ENCODE results near the gene ATP6V1C2.

The ATP6V1C2 gene

DNA sequence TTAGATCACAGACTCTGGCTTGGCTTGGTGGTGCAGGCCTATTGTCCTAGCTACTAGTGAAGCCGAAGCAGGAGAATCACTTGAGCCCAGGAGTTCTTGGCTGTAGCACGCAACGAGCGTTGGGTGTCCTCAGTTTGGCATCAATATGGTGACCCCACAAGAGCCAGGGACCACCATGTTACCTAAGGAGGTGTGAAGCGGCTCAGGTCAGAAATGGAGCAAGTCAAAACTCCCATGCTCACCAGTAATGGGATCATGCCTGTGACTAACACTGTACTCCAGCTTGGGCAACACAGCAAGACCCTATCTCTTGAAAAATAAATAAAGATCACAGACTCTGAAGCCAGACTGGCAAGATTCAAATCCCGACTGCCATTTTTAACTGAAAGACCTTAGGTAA lies 29.9 kb upstream of the ATP6V1C2 start:
- TF ChIP-seq, protein P1, sequence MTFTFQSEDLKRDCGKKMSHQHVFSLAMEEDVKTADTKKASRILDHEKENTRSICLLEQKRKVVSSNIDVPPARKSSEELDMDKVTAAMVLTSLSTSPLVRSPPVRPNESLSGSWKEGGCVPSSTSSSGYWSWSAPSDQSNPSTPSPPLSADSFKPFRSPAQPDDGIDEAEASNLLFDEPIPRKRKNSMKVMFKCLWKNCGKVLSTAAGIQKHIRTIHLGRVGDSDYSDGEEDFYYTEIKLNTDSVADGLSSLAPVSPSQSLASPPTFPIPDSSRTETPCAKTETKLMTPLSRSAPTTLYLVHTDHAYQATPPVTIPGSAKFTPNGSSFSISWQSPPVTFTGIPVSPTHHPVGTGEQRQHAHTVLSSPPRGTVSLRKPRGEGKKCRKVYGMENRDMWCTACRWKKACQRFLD (tag by site-specific recombination; IDR thresholded peaks at IDR 0.05): no peak
- TF ChIP-seq ZNF214 (tag by site-specific recombination; IDR thresholded peaks at IDR 0.05; ENCODE audit: borderline replicate concordance): no peak
- no peak for TF ChIP-seq ZNF791 (tag by site-specific recombination; IDR thresholded peaks at IDR 0.05)
- TF ChIP-seq ZNF777 (tag by site-specific recombination; IDR thresholded peaks at IDR 0.05; ENCODE audit: borderline replicate concordance): no peak
- no peak for TF ChIP-seq OVOL3 (tag by site-specific recombination; IDR thresholded peaks at IDR 0.05)
- no peak for TF ChIP-seq YY2 (tag by site-specific recombination; IDR thresholded peaks at IDR 0.05)
- no peak for TF ChIP-seq ZNF707 (tag by site-specific recombination; IDR thresholded peaks at IDR 0.05)
- TF ChIP-seq, protein P2, sequence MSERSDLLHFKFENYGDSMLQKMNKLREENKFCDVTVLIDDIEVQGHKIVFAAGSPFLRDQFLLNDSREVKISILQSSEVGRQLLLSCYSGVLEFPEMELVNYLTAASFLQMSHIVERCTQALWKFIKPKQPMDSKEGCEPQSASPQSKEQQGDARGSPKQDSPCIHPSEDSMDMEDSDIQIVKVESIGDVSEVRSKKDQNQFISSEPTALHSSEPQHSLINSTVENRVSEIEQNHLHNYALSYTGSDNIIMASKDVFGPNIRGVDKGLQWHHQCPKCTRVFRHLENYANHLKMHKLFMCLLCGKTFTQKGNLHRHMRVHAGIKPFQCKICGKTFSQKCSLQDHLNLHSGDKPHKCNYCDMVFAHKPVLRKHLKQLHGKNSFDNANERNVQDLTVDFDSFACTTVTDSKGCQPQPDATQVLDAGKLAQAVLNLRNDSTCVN (tag by site-specific recombination; optimal IDR thresholded peaks at IDR 0.05): no peak
- no peak for TF ChIP-seq ZNF473 (tag by site-specific recombination; IDR thresholded peaks at IDR 0.05)
- no peak for TF ChIP-seq ZNF654 (tag by site-specific recombination; IDR thresholded peaks at IDR 0.05; ENCODE audit: low read depth)
- TF ChIP-seq ZNF548 (tag by site-specific recombination; IDR thresholded peaks at IDR 0.05): no peak
- no peak for TF ChIP-seq ZNF501 (tag by site-specific recombination; IDR thresholded peaks at IDR 0.05)
- Histone ChIP-seq H3K9me3 (ENCODE audit: control insufficient read depth, insufficient read depth, low read depth, low read length) (no peaks in the 10 kb centered on the region), H3K27ac (ENCODE audit: extremely low read depth, low read depth, low read length) (no peak overlapping the region), H3K4me1 (ENCODE audit: control insufficient read depth, insufficient read depth, low read length) (peaks cover 5% of the 10 kb centered on the region; the same call in 1 of the 2 replicates), H3K4me3 (ENCODE audit: low read depth, low read length) (no peak overlapping the region), H3K36me3 (ENCODE audit: control insufficient read depth in 2 of 2, insufficient read depth in 1 of 2, low read length in 2 of 2) (peaks cover 0 to 5% of the 10 kb centered on the region in 2 experiments; a peak in 2 of 3 replicates)
- POLR2A ChIA-PET: no interaction called here
- CTCF ChIA-PET: no interaction called here

DNA sequence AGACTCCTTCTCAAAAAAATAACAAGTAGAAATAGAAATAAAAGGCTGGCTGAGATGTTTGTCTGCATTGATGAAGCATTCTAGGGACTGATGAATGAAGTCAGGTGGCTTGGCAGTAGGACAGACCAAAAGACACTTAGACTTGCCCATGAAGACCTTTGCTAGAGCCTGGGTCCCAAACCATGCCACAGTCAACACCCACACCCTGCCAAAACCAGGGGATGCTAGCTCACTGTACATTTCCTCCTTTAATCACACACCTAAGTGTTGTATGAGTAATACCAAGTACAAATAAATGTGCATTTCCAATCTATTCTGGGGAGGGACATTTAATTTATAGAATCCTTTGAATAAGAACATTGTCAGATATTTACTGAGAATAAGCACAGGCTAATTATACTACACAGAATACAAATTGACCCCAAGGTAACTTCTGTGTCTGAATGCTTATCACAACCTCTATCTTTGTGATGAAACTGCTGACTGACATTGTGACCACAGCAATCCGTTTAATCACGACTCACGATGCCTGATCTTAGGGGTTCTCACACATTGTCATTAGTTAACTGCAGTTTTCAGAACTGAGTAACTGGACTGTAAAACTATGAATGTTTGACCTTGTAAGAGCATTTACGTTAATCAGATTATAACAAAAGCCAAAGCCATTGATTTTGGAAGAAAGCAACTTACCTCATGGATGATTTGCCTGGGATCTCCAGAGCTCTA lies 21.2 kb upstream of the ATP6V1C2 start:
- Histone ChIP-seq H3K27ac (ENCODE audit: extremely low read depth, low read depth, low read length) (no peak overlapping the region), H3K4me3 (ENCODE audit: low read depth, low read length) (no peak overlapping the region), H3K4me1 (ENCODE audit: control insufficient read depth, insufficient read depth, low read length) (no peaks in the 10 kb centered on the region), H3K9me3 (ENCODE audit: control insufficient read depth, insufficient read depth, low read depth, low read length) (no peaks in the 10 kb centered on the region), H3K36me3 (ENCODE audit: control insufficient read depth in 2 of 2, insufficient read depth in 1 of 2, low read length in 2 of 2) (no peaks in the 10 kb centered on the region)
- TF ChIP-seq ZNF354C (tag by site-specific recombination; IDR thresholded peaks at IDR 0.05; ENCODE audit: borderline replicate concordance, low read depth) (no peak), ZBTB21 (tag by site-specific recombination; IDR thresholded peaks at IDR 0.05) (no peak), ZNF426 (tag by site-specific recombination; IDR thresholded peaks at IDR 0.05) (no peak), ZNF610 (tag by site-specific recombination; IDR thresholded peaks at IDR 0.05; ENCODE audit: borderline replicate concordance) (no peak), ZNF114 (tag by site-specific recombination; IDR thresholded peaks at IDR 0.05) (no peak), ZNF335 (tag by site-specific recombination; conservative IDR thresholded peaks at IDR 0.05) (no peak), ZNF274 (IDR thresholded peaks at IDR 0.05; ENCODE audit: low read length) (no peak), ZNF274 (tag by site-specific recombination; IDR thresholded peaks at IDR 0.05; ENCODE audit: borderline replicate concordance) (no peak), ZNF292 (tag by site-specific recombination; IDR thresholded peaks at IDR 0.05; ENCODE audit: borderline replicate concordance, low read depth) (no peak)
- TF ChIP-seq, protein P3, sequence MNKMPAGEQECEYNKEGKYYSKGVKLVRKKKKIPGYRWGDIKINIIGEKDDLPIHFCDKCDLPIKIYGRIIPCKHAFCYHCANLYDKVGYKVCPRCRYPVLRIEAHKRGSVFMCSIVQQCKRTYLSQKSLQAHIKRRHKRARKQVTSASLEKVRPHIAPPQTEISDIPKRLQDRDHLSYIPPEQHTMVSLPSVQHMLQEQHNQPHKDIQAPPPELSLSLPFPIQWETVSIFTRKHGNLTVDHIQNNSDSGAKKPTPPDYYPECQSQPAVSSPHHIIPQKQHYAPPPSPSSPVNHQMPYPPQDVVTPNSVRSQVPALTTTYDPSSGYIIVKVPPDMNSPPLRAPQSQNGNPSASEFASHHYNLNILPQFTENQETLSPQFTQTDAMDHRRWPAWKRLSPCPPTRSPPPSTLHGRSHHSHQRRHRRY (tag by site-specific recombination; IDR thresholded peaks at IDR 0.05): no peak
- TF ChIP-seq, protein P4, sequence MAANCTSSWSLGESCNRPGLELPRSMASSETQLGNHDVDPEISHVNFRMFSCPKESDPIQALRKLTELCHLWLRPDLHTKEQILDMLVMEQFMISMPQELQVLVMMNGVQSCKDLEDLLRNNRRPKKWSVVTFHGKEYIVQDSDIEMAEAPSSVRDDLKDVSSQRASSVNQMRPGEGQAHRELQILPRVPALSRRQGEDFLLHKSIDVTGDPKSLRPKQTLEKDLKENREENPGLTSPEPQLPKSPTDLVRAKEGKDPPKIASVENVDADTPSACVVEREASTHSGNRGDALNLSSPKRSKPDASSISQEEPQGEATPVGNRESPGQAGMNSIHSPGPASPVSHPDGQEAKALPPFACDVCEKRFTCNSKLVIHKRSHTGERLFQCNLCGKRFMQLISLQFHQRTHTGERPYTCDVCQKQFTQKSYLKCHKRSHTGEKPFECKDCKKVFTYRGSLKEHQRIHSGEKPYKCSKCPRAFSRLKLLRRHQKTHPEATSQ (tag by site-specific recombination; IDR thresholded peaks at IDR 0.05): no peak
- POLR2A ChIA-PET: interaction anchor here (1.1 kb wide), 1 partner anchor 10 kb away, joined by 3 read pairs; the partner anchor contains the start of gene NOL10
- CTCF ChIA-PET: interaction anchor here (0.5 to 1.0 kb wide), 2 partner anchors 9 to 22 kb away, joined by 4 to 5 read pairs; no protein-coding TSS in a partner anchor

Measured in HEK293 (cell line).